Left colon (tissue), 2 donors: Measurements from ENCODE around the gene DNLZ. TPM values are rescaled to one million over a fixed set of nuclear protein-coding genes. Genes with fewer than 3 reads are reported as not detected.
A peak's percentile ranks its signal among the peaks of the same experiment; 100 is the strongest.
"Not testable (repeated sequence)": the region's sequence is repeated elsewhere in the genome, so short reads cannot be mapped to it uniquely, and the experiment has no call there.

ENCODE experiments used
- ATAC-seq: fragments of 200-7000 bp; cut with Tn5 transposase; one replicate; pipeline ENCODE4 v1.9.1; 2020; ENCODE audit warnings: mild to moderate bottlenecking, moderate library complexity
- DNase-seq, 2 donors: peaks; one replicate each; pipeline ENCODE4 v3.0.0-alpha.2; 2020
- intact Hi-C, 2 donors: fragments of 100-400 bp; cut with DNase I in 1 of 2; cut with micrococcal nuclease in 1 of 2; formaldehyde crosslinking; loops; one replicate each; pipeline versions ENCODE4 v1.11.2 to v1.14.0; 2022; cut with DNase I, micrococcal nuclease
- total RNA-seq, 2 donors: library from RNA; stranded (reverse); fragmentation: NEBNext Ultra II Directional; extraction: Animal tissue kit (Norgen Biotek cat#: 25700); gene quantifications; one replicate each; pipeline ENCODE4 v1.2.1, GENCODE V29; 2021
- donor health status: DM: no; HTN: no; CAD: no.
- donor health status: DM: yes; HTN: yes; CAD: no.

Gene DNLZ
- total RNA-seq, 2 donors from 2014 or later: 10.0 to 10.6 TPM

DNA sequence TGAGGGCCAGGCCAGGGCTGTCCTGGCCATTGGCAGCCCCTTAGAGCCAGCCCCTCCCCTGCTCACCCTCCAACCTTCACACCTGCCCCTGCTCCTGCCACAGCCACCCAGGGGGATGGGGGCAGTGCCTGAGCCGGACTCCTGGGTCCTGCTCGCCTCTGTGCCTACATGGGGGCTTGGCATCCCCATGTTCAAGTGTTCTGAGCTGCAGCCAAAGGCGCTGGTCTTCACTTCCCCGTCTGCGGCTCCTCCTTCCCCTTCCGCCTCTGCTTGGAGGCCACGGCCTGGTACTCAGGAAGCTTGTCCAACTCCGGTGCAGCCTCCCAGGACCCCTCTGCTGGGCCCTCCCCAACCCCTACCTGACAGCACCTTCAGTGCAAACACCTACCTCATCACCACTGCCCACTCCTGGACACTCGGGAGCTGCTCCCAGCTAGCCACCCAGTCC lies 2.3 kb upstream of the DNLZ start:
- DNase-seq (no peak), ATAC-seq (no peak)
- intact Hi-C loops: no loop called here

DNA sequence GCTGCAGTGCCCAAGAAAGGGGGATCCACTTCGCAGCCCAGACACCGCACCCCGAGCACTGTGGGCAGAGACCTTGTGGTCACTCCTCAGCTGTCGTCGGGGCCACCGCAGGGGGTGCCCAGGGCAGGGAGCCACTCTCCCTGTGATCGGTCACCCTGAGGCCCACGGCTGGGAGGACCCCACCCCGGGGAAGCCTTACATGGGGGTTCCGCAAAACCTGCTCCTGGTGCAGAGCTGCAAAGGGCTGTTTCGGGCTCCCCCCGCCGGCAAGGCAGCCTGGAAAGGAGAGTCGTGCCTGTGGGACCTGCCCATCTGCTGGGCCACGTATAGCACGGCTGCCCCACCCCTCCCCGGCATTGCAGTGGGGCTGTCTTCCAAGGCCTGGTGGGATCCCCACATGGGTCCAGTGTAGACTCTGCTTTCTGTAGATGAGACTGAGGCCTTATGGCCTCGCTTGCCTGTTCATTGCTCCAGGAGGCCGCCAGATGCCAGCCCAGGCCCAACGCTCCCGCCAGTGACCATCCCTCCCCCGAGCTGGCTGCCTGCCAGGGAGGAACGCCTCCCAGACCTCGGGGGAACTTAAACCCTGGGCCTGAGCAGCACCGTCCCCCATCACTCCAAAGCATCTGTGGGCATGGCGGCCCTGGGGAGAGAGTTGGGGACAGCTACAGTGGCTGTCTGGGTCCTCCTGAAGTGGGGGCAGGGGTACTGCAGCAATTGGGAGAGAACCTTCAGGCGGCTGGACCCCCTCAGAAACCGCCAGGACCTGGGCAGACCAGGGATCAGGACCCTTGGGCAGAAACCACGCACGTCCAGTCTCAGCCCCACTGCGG lies 1.6 kb upstream of the DNLZ start:
- ATAC-seq (no peak), DNase-seq (peak in 1 of 2 donors; percentile 39)
- intact Hi-C loops: no loop called here

DNA sequence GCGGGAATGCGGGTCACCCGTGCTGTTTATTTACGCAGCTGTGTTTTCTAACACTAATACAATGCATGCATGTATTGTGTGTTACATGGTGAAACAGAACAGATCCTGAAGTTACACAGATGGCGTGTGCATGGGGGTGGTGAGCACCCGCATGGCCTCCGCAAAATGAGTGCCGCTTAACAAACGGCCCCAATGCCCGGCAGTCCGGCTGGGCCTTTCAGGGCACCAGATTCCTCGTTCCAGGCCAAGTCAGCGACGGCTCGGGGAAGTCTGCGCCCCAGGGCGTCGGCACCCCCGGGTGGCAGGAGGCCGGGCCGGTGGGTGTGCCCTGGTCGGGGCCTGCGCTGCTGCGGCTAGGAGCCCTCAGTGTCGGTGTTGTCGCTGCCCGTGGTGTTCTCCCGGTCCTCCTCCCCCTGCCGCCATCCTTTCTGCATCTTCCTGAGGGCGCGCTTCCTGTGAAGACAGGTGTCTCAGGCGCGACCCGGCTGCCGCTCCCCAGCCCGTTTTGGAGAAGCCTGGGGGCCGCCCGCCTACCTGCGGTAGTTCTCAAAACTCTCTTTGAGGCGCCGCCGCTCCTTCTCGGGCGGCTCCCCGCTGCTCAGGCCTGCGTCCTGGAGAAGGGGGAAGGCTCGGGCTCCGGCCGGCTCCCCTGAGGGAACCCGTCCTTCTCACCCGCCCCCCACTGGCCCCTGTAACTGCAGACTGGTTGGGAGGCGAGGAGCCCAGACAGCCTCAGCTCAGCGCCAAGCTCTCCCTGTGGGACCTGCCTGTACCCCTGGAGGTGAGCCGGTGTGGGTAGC lies 605 bp upstream of the DNLZ start:
- no peak for DNase-seq
- no peak for ATAC-seq
- intact Hi-C loops: no loop called here

DNA sequence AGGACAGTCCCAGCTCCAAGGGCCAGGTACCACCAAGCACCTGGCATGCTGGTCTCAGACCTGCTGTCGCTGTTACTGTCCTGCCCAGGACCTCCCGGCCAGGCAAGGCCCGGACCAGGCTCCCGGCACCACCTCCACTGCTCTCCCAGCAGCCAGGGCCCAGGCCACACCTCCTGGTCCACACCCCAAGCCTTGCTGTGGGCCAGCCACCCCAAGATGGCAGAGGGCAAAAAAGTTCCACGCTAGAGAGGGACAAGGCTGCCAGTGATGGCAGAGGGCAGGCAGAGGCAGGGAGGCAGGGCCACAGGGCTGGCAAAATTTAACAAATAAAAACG lies 1.1 kb downstream of the DNLZ start:
- ATAC-seq (no peak), DNase-seq (peak in 1 of 2 donors; percentile 47)
- intact Hi-C loops: no loop called here

DNA sequence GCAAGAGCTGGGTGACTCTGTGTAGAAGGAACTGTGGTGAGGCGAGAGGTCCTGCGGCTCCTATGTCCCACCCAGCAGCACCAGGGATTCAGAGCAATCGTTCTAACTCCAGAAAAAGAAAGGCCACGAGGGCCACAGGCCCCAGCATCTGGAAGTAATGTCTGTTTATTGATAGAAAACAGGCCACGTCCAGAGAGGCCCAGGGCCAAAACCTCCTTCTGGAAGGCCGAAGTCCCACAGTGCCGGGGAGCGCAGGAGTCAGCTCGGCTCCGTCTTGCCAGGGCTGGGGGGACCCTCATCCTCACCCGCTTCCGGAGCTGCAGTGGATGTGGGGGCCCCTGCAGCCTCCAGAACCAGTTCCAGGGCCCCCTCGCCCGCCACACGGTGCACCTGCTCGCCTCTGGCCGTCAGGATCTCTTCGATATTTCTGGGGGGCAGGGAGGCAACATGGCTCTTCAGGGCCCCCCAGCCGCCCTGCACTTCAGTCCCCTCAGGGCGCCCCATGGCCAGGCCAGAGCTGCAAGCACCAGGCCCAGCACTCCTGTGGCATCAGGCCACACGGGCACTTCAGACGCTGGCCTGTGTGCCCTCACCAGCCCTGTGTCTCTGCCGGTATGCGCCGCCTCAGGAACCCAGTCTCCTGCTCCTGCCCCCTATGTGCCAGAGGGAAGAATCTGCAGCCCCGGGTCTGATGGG lies 1.6 kb downstream of the DNLZ start:
- DNase-seq (no peak), ATAC-seq (no peak)
- intact Hi-C loops: no loop called here

DNA sequence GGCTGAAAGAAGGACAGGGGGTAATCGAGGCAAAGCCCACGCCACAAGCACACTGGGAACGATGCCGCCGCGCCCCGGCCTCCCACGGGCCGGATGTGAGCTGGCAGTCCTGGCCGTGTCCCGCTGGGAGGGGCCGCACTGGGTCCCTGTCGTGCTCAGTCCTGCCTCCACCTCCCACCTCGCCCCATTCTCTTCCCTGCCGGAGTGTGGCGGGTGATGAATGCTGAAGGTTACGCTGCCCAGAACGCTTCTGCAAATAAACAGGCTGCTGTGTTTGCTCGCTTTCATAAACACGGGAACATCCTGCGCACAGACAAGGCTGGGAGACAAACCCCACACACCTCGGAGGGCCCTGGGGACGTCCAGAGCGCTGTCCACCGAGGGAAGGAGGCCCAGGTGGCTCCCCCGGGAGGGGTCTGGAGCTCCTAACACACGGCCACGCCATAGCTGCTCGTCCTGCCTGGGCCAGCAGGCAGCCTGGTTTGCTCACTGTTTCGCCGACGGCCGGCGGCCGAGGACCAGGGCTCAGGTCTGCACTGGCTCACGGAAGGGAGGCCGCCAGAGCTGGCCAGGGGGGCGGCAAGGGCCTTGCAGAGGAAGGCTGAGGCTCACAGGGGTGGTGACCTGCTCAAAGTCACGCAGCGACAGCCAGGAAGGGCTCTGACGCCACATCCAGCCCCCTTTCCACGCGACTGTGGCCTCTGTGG lies 2.3 kb downstream of the DNLZ start:
- no peak for DNase-seq
- intact Hi-C loops: no loop called here
- ATAC-seq: no peak

DNA sequence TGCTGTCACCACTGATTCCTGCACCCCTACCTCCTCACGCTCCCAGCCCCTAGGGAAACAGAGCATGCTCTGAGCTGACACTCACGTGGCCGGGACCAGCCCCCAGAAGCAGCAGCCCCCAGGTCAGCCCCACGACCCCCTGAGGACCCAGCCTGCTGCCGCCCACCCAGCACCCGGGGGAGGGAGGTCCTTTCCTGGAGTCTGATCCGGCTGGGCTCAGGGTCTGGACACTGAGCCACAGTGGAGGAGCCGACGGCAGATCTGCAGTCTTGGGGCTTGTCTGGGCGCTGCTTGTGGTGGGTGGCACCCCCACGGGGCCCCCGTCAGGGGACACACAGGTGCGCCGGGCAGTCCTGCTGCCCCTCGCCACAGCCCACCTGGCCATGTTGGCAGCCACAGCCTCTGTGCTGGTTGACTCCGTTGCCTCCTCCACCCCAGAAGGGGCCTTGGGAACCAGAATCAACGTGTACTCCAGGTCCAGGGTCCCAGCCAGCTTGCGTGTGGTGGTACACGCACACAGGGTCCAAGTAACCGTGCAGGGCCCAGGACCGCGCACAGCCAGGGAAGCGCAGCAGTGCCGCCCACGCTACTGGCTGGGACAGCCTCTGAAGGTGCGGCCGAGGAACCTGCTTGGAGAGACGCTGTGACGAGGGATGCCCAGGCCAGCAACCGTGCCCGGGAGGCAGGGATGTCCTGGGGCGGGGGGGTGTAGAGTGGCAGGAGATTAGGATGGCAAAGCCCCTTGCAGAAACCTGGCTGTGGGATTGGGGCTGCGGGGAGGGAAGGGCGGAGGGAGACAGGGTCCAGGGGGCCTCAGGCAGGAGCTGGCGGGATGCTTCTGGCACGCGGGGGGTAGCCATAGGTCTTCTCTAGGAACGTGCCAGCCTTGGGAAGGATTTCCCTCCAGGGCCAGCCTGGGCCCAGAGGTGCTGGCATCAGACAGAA lies 3.5 kb downstream of the DNLZ start:
- no peak for ATAC-seq
- intact Hi-C loops: no loop called here
- no peak for DNase-seq

DNA sequence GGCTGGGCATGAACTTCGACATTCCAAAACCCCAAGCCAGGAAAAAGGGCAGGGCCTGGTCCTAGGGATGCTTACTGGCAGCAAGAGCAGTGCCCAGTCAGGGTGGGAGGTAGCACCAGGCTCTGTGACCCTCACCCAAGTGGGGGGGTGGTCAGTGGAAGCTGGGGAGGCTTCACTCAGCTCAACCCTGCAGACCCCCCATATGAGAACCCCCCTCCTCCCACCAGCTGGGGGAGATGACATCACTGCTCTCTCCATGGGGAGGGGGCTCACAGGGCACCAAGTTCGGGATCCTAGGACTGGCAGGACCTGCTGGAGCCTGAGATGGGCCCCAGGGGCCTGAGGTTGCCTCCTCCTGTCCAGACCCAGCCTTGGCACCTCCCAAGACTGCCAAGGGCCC lies 4.7 kb downstream of the DNLZ start:
- ATAC-seq: no peak

DNA sequence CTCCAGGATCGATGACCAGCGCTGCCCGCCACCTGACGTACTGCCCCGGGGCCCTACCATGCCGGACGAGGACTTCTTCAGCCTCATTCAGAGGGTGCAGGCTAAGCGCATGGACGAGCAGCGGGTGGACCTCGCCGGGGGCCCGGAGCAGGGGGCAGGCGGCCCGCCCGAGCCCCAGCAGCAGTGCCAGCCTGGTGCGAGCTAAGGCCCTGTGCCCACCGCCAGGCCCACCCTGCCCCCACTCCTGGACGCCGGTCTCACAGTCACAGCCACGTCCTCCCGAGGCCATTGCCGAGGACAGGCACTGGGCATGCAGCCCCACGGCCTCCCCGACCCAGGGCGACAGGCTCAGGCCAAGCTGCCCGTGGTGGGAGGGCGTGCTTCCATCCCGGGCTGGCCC lies 5.5 kb downstream of the DNLZ start:
- intact Hi-C loops: no loop called here
- ATAC-seq: no peak
- DNase-seq: no peak

More for the DNA sequence above, 4.7 kb downstream of the DNLZ start:
- no peak for DNase-seq
- intact Hi-C loops: no loop called here

DNA sequence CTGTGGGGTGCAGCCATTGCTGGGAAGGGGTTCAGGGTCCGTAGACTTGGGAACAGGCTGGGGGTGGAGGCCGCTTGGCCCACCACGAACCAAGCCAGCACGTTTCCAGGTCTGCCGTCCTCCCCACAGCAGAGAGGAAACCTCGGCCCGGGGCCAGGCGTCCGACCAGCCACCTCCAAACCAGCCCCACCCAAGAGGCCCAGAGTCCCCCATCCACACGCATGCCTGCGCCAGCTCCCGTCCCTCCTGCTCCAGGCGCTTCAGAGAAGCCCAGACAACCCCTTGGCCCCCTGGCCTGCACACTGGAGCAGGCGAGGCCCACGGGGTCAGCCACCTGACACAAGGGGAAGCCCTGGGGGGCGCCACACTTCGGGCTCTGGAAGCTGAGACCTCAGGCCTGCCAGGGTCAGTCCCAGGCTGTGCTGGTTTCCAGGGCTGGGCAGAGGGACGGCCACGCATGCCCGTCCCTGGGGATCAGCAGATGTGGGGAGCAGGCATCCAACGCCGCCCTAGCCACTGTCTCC lies 6.3 kb downstream of the DNLZ start:
- intact Hi-C loops: no loop called here

DNA sequence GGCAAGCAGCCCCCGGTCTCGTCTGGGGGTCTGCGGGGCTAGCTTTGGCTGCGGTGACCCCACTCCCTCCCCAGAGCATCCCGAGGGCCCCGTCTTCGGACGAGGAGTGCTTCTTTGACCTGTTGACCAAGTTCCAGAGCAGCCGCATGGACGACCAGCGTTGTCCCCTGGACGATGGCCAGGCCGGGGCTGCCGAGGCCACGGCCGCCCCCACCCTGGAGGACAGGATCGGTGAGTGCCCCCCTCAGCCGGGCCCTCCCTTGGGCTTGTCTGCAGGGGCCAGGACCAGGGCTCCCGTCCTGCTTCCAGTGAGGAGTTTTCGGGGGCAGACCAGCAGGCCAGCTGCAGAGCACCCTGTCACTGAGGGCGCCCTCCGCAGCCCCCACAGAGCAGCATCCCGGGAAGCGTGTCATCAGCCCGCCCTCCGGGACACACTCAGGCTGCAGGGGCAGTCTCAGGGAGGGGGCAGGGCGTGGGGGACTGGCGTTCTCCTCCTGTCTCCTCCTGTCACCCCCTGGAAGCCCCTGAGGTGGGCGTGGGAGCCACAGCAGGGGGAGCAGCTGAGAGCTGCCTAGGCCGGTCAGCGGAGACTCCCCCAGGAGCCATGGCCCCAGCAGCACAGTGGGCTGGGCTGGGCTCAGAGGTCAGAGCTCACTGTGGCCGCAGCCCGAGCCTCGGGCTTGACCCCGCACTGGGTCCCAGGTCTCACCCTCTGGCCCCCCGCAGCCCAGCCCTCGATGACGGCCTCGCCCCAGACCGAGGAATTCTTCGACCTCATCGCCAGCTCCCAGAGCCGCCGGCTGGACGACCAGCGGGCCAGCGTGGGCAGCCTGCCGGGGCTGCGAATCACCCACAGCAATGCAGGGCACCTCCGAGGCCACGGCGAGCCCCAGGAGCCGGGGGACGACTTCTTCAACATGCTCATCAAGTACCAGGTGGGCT lies 7.7 kb downstream of the DNLZ start:
- intact Hi-C loops: no loop called here
- no peak for ATAC-seq
- no peak for DNase-seq

More for the DNA sequence above, 6.3 kb downstream of the DNLZ start:
- no peak for DNase-seq
- no peak for ATAC-seq

DNA sequence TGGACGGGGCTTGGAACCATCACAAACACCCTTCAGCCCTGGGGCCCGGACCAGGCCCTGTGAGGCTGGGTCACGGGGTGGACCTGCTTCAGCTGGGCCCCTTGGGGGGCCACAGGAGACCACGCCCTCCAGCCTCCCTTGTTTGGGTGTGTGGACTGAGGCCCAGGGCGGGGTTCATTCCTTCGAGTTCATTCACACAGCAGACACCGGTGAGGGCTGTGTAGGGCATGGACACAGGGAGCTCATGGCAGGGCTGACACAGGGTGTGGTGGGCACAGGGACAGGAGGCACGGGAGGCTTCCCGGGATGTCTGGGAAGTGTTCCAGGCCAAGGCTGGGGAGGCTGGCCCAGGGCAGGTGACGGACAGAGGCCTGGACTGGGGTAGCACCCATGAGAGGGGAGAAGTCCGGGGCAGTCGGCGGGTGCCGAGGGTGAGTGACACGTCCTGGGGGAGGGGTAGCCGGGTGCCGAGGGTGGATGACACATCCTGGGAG lies 8.9 kb downstream of the DNLZ start:
- ATAC-seq: peak; percentile 45
- DNase-seq: no peak
- intact Hi-C loops: no loop called here

DNA sequence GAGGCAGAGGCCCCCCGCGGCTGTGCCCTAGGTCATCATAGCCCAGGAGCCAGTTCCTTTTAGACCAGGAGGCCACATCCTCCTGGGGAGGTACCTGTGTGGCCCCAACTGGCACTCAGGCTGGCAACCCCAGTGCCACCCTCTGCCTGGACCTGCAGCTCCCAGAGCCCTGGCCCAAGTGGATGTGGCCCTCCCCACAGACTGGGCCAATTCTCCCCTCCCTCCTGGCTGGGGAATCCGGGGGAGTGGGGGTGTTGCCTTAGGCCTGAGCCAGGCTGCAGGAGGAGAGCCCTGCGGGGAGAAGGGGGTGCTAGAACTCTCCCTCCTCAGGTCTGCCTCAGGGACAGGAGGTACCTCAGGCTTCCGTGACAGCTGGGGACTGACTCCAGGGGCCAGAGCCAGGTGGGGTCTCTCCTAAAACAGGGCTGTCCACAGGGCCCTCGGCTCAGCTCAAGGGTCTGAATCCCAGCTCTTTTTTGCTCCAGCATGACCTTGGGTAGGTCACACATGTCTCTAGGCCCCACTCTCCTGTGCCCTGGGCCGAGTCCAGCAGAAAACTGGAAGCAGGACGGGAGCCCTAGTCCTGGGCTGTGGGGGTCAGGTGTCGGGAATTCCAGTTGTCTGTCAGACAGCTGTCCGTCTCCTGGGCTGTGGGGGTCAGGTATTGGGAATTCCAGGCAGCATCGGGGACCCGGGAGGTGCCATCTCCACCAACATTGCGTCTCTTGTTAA lies 9.6 kb downstream of the DNLZ start:
- no peak for DNase-seq
- intact Hi-C loops: no loop called here
- ATAC-seq: no peak

DNA sequence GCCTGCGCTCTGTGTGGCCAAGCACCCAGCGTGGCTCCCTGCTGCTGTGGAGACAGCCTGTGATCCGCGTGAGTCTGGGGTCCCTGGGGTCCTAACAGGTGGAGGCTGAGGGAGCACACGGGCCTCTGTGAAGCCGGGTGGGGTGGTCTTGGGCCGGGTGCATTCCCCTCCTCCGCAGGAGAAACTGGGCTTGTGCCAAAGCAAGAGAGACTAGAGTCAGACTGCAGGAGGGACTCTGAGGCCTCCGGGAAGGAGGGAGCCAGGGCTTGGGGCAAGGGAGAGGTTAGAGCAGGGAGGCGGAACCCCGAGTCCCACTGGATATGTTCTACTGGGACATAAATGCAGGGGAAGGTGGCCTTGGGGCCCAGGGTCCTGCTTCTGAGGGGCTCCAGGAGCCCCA lies 10.5 kb downstream of the DNLZ start:
- intact Hi-C loops: no loop called here
- ATAC-seq: no peak

DNA sequence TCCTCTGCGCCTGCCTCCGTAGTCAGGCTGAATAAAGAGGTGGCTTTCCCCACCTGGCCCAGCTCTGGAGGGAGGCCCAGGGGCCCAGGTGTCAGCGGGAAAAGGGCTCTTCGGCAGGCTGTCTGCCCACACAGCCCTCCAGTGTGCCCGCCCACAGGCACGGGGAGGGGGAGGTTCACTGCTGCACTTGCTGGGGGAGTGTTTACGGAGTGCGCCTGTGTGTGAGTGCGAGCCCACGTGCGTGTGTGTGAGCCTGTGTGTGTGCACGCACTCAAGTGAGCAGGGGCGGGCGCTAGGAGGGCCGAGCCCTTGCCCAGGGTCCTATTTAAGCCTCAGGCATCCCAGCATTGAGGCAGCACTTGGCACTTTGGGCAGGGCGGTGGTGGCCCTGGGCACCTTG lies 10.9 kb downstream of the DNLZ start:
- intact Hi-C loops: no loop called here
- ATAC-seq: no peak
- DNase-seq: no peak

More for the DNA sequence above, 10.5 kb downstream of the DNLZ start:
- DNase-seq: no peak

DNA sequence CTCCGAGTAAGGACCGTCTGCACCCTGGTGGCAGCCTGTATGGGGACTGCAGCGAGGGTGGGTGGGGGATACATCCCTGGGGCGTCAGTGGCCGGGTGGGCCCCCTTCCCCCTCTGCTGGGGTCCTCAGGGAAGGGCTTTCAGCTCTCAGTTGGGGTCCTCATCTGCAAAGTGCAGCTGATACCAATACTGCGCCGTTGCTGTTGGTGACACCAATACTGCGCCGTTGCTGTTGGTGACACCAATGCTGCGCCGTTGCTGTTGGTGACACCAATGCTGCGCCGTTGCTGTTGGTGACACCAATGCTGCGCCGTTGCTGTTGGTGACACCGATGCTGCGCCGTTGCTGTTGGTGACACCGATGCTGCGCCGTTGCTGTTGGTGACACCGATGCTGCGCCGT lies 11.7 kb downstream of the DNLZ start:
- DNase-seq, intact Hi-C loops, ATAC-seq: not testable (repeated sequence)
